T-cell (primary cell): Measurements from ENCODE around the gene CD1E. TPM values are rescaled to one million over a fixed set of nuclear protein-coding genes. Genes with fewer than 3 reads are reported as not detected.

Experiments used
- ATAC-seq, 4 experiments: fragments of 200-7000 bp in 3 of 4; fragments of 150-1000 bp in 1 of 4; cut with Tn5 transposase; replicated peaks in 1 of 4; 1 replicate in 3 of 4; 2 replicates in 1 of 4; pipeline ENCODE4 v1.10.0; 2021; ENCODE audit warnings: moderate library complexity in 3 of 4, mild to moderate bottlenecking in 2 of 4, moderate number of reproducible peaks in 1 of 4
- CTCF ChIA-PET, 2 donors: fragments of 300-600 bp; sonication (Branson Sonifier 250); formaldehyde crosslinking; loops; one replicate each; lab custom pipeline; 2022; ENCODE audit warnings: antibody characterized with exemption in 2 of 2; lab: Charles Lee
- POLR2A ChIA-PET, 2 donors: fragments of 300-600 bp; sonication (Branson Sonifier 250); formaldehyde crosslinking; loops; one replicate each; lab custom pipeline; 2022; ENCODE audit warnings: antibody characterized with exemption in 2 of 2; lab: Charles Lee
- DNase-seq, 35 experiments: peaks; one replicate each; pipeline versions ENCODE4 v3.0.0 to v3.0.0-alpha.2; 2013 to 2023
- H3K27ac ChIP-seq: one replicate; pipeline ENCODE4 v1.5.1; 2013; ENCODE audit warnings: low read length
- H3K27me3 ChIP-seq, 2 experiments: replicated peaks in 1 of 2; 1 replicate in 1 of 2; 2 replicates in 1 of 2; pipeline versions ENCODE4 v1.6.1 to v1.7.0; 2013; ENCODE audit warnings: low read length in 1 of 2, mixed read lengths in 1 of 2; ENCODE audit not compliant: control insufficient read depth in 2 of 2, insufficient read depth in 2 of 2; ENCODE audit errors: extremely low read depth in 1 of 2
- H3K36me3 ChIP-seq, 2 donors: 1 replicate in 1 of 2; 2 replicates in 1 of 2; pipeline versions ENCODE4 v1.6.1 to v1.7.0; 2013; ENCODE audit warnings: low read length in 1 of 2; ENCODE audit not compliant: control insufficient read depth in 2 of 2, insufficient read depth in 1 of 2; ENCODE audit errors: extremely low read depth in 1 of 2
- H3K4me1 ChIP-seq, 2 experiments: 1 replicate in 1 of 2; 2 replicates in 1 of 2; pipeline versions ENCODE4 v1.6.1 to v1.7.0; 2013; ENCODE audit warnings: low read length in 2 of 2, mixed read lengths in 1 of 2; ENCODE audit not compliant: insufficient read depth in 2 of 2, control insufficient read depth in 1 of 2; ENCODE audit errors: extremely low read depth in 1 of 2
- H3K4me3 ChIP-seq, 2 donors: 1 replicate in 1 of 2; 2 replicates in 1 of 2; pipeline versions ENCODE4 v1.5.1 to v1.7.0; 2013; ENCODE audit warnings: mild to moderate bottlenecking in 2 of 2, low read length in 1 of 2, moderate library complexity in 1 of 2; ENCODE audit not compliant: control insufficient read depth in 1 of 2; ENCODE audit errors: extremely low read depth in 1 of 2
- H3K9me3 ChIP-seq: 2 replicates; pipeline ENCODE4 v1.7.0; 2013
- H3K27ac Mint-ChIP-seq, 2 donors: one replicate each; pipeline ENCODE4 v1.8.0; 2020 to 2021; ENCODE audit warnings: mild to moderate bottlenecking in 2 of 2, mixed read lengths in 2 of 2
- H3K27me3 Mint-ChIP-seq, 2 donors: one replicate each; pipeline ENCODE4 v1.8.0; 2021 to 2022; ENCODE audit warnings: mixed read lengths in 2 of 2
- H3K36me3 Mint-ChIP-seq: one replicate; pipeline ENCODE4 v1.8.0; 2021; ENCODE audit warnings: mixed read lengths
- H3K4me1 Mint-ChIP-seq, 3 donors: one replicate each; pipeline ENCODE4 v1.8.0; 2020 to 2022; ENCODE audit warnings: mixed read lengths in 3 of 3, mild to moderate bottlenecking in 1 of 3
- H3K4me3 Mint-ChIP-seq, 3 donors: one replicate each; pipeline ENCODE4 v1.8.0; 2020 to 2022; ENCODE audit warnings: mild to moderate bottlenecking in 3 of 3, mixed read lengths in 3 of 3, moderate library complexity in 3 of 3
- H3K9me3 Mint-ChIP-seq, 3 donors: one replicate each; pipeline ENCODE4 v1.8.0; 2020 to 2022; ENCODE audit warnings: mixed read lengths in 3 of 3
- WGBS: methylation state at CpG from one replicate; pipeline ENCODE4 v1.1.5; 2013; ENCODE audit warnings: missing lambda C conversion rate; ENCODE audit not compliant: insufficient coverage; 5-methylcytosine and 5-hydroxymethylcytosine counted together
- total RNA-seq, 35 experiments: library from RNA in 6 of 35; stranded (reverse) in 6 of 35; fragments of 120-200 nt in 1 of 35; gene quantifications; one replicate each; pipeline versions ENCODE4 v1.2.1 to v1.2.4 and lab custom pipeline; 2013 to 2026

Gene CD1E
- total RNA-seq, 5 donors from 2014 or later (not counting 1 experiment from before 2014, with no cell fraction given), result not detected

- ATAC-seq (no peak), DNase-seq (no peak)
- ChIA-PET POLR2A (no interaction called here), CTCF (interaction anchor here in 1 of 2 donors (1.2 kb wide), 1 partner anchor 125 kb away, joined by 4 read pairs; no protein-coding TSS in a partner anchor)
- no peak overlapping the region for H3K27ac Mint-ChIP-seq
- H3K9me3 Mint-ChIP-seq, result peaks cover 0 to 2% (median 2%) of the 10 kb centered on the region in 3 donors
- H3K36me3 Mint-ChIP-seq, result no peaks in the 10 kb centered on the region
- Histone ChIP-seq H3K27ac (no peak overlapping the region), H3K9me3 (no peaks in the 10 kb centered on the region), H3K27me3 (peaks cover 0 to 10% of the 10 kb centered on the region in 2 experiments), H3K4me1 (peaks cover 0 to 7% of the 10 kb centered on the region in 2 experiments), H3K4me3 (no peak overlapping the region), H3K36me3 (no peaks in the 10 kb centered on the region)
- WGBS, result no CpG with 5 or more reads among the region's 3 CpGs
- H3K4me1 Mint-ChIP-seq, result peaks cover 3 to 4% (median 3%) of the 10 kb centered on the region in 3 donors
- peaks cover 15 to 18% of the 10 kb centered on the region in 2 donors for H3K27me3 Mint-ChIP-seq
- H3K4me3 Mint-ChIP-seq, result no peak overlapping the region
Observed at GRCh38 chr1:158328426-158328825, 25.3 kb upstream of the CD1E start.

- H3K9me3 ChIP-seq, result no peaks in the 10 kb centered on the region
- WGBS, result 83% methylated on average over 2 of the region's 7 CpGs
- DNase-seq, result no peak
- Mint-ChIP-seq H3K4me1 (peaks cover 9 to 13% (median 11%) of the 10 kb centered on the region in 3 donors), H3K4me3 (no peak overlapping the region), H3K9me3 (no peaks in the 10 kb centered on the region), H3K36me3 (no peaks in the 10 kb centered on the region), H3K27me3 (peaks cover 16% of the 10 kb centered on the region in 2 donors), H3K27ac (no peak overlapping the region)
- H3K4me1 ChIP-seq, result peaks cover 0 to 14% of the 10 kb centered on the region in 2 experiments
- no peak for ATAC-seq
- H3K36me3 ChIP-seq, result no peaks in the 10 kb centered on the region
- POLR2A ChIA-PET, result no interaction called here
- CTCF ChIA-PET, result interaction anchor here in 1 of 2 donors (1.5 kb wide), 1 partner anchor 125 kb away, joined by 11 read pairs; no protein-coding TSS in a partner anchor
- no peak overlapping the region for H3K27ac ChIP-seq
- peaks cover 0 to 7% of the 10 kb centered on the region in 2 experiments for H3K27me3 ChIP-seq
- no peak overlapping the region for H3K4me3 ChIP-seq
Observed at GRCh38 chr1:158329300-158329699, 24.4 kb upstream of the CD1E start.

GRCh38 chr1:158329733-158330132, 24.0 kb upstream of the CD1E start:
- Histone ChIP-seq H3K36me3 (no peaks in the 10 kb centered on the region), H3K27me3 (peaks cover 0 to 7% of the 10 kb centered on the region in 2 experiments), H3K4me3 (no peak overlapping the region), H3K27ac (no peak overlapping the region), H3K4me1 (peaks cover 0 to 17% of the 10 kb centered on the region in 2 experiments), H3K9me3 (no peaks in the 10 kb centered on the region)
- no peaks in the 10 kb centered on the region for H3K9me3 Mint-ChIP-seq
- H3K27ac Mint-ChIP-seq, result no peak overlapping the region
- no peak for ATAC-seq
- H3K4me3 Mint-ChIP-seq, result no peak overlapping the region
- no peaks in the 10 kb centered on the region for H3K36me3 Mint-ChIP-seq
- peak in 4 of 35 experiments; percentile 2 to 32 (median 4) for DNase-seq
- peaks cover 13 to 17% (median 15%) of the 10 kb centered on the region in 3 donors for H3K4me1 Mint-ChIP-seq
- ChIA-PET CTCF (interaction anchor here in 1 of 2 donors (1.5 kb wide), 1 partner anchor 126 kb away, joined by 11 read pairs; no protein-coding TSS in a partner anchor), POLR2A (no interaction called here)
- WGBS, result no CpG with 5 or more reads among the region's 3 CpGs
- H3K27me3 Mint-ChIP-seq, result peaks cover 13 to 17% of the 10 kb centered on the region in 2 donors

- H3K27me3 ChIP-seq, result peaks cover 0 to 7% of the 10 kb centered on the region in 2 experiments
- Mint-ChIP-seq H3K4me1 (peaks cover 13 to 21% (median 18%) of the 10 kb centered on the region in 3 donors), H3K36me3 (no peaks in the 10 kb centered on the region), H3K4me3 (no peak overlapping the region), H3K27me3 (peaks cover 13 to 18% of the 10 kb centered on the region in 2 donors), H3K27ac (no peak overlapping the region), H3K9me3 (no peaks in the 10 kb centered on the region)
- no peak overlapping the region for H3K4me3 ChIP-seq
- ChIA-PET CTCF (interaction anchor here in 1 of 2 donors (1.5 kb wide), 1 partner anchor 127 kb away, joined by 11 read pairs; no protein-coding TSS in a partner anchor), POLR2A (no interaction called here)
- DNase-seq (no peak), ATAC-seq (no peak)
- H3K27ac ChIP-seq, result no peak overlapping the region
- H3K4me1 ChIP-seq, result peaks cover 0 to 17% of the 10 kb centered on the region in 2 experiments
- H3K36me3 ChIP-seq, result no peaks in the 10 kb centered on the region
- 56% methylated on average over 10 of the region's 11 CpGs for WGBS
- H3K9me3 ChIP-seq, result no peaks in the 10 kb centered on the region
Observed at GRCh38 chr1:158330391-158331105, 23.1 kb upstream of the CD1E start.

GRCh38 chr1:158331106-158331425, 22.6 kb upstream of the CD1E start:
- Histone ChIP-seq H3K4me1 (peaks cover 1 to 17% of the 10 kb centered on the region in 2 experiments), H3K36me3 (no peaks in the 10 kb centered on the region), H3K27me3 (peaks cover 0 to 10% of the 10 kb centered on the region in 2 experiments), H3K4me3 (no peak overlapping the region), H3K27ac (no peak overlapping the region), H3K9me3 (no peaks in the 10 kb centered on the region)
- ChIA-PET CTCF (no interaction called here), POLR2A (no interaction called here)
- no peaks in the 10 kb centered on the region for H3K9me3 Mint-ChIP-seq
- H3K4me3 Mint-ChIP-seq, result no peak overlapping the region
- ATAC-seq (no peak), DNase-seq (no peak)
- H3K27ac Mint-ChIP-seq, result no peak overlapping the region
- H3K4me1 Mint-ChIP-seq, result peaks cover 14 to 21% (median 20%) of the 10 kb centered on the region in 3 donors
- 43% methylated on average over 1 of the region's 1 CpG for WGBS
- peaks cover 13 to 18% of the 10 kb centered on the region in 2 donors for H3K27me3 Mint-ChIP-seq
- H3K36me3 Mint-ChIP-seq, result no peaks in the 10 kb centered on the region

- Histone ChIP-seq H3K27ac (no peak within 1 kb of the TSS), H3K4me3 (no peak within 1 kb of the TSS)
Observed at GRCh38 chr1:158331481-158332150, 22.1 kb upstream of the CD1E start, which contains the start of gene CD1B. Gene CD1B (minus strand): TSS chr1:158331531. CDS start chr1:158331423, 108 bp downstream.

More at GRCh38 chr1:158331481-158332150, 22.1 kb upstream of the CD1E start, which contains the start of gene CD1B:
- CTCF ChIA-PET, result no interaction called here
- Histone ChIP-seq H3K4me1 (peaks cover 6 to 17% of the 10 kb centered on the region in 2 experiments), H3K36me3 (no peaks in the 10 kb centered on the region), H3K27me3 (peaks cover 0 to 14% of the 10 kb centered on the region in 2 experiments), H3K9me3 (no peaks in the 10 kb centered on the region)
- no peak for DNase-seq
- peaks cover 14 to 25% (median 21%) of the 10 kb centered on the region in 3 donors for H3K4me1 Mint-ChIP-seq
- H3K9me3 Mint-ChIP-seq, result no peaks in the 10 kb centered on the region
- peaks cover 13 to 18% of the 10 kb centered on the region in 2 donors for H3K27me3 Mint-ChIP-seq
- POLR2A ChIA-PET, result no interaction called here
- no peak within 1 kb of the TSS for H3K4me3 Mint-ChIP-seq
- no CpG with 5 or more reads among the region's 2 CpGs for WGBS
- H3K27ac Mint-ChIP-seq, result no peak within 1 kb of the TSS
- no peak for ATAC-seq
- no peaks in the 10 kb centered on the region for H3K36me3 Mint-ChIP-seq
